ENCODE data around the gene PARD3B. TPM values are rescaled to one million over a fixed set of nuclear protein-coding genes. Genes with fewer than 3 reads are reported as not detected.

Gene PARD3B
- total and polyA plus RNA-seq, 2 of the 4 experiments (the other 2 are of a cell fraction) = 3.3 to 15.6 TPM

GRCh38 chr2:204517154-204517553 is 28.1 kb upstream of the PARD3B start:
- CTCF ChIA-PET = no interaction called here

More at GRCh38 chr2:204517154-204517553, 28.1 kb upstream of the PARD3B start:
- in situ Hi-C loops (cut with MboI; ENCODE audit: low sequenced_read_pairs) (no loop called here), intact Hi-C loops (cut with micrococcal nuclease) (no loop called here), dilution Hi-C loops (cut with HindIII; ENCODE audit: low sequenced_read_pairs, unreplicated experiment) (no loop called here)
- no peak for ATAC-seq (ENCODE audit: low read depth)
- Histone ChIP-seq H3K4me3 (ENCODE audit: insufficient read depth, low read depth, low read length) (no peak overlapping the region), H3K4me2 (ENCODE audit: low read depth, low read length) (no peak overlapping the region), H3K23ac (ENCODE audit: low read depth, low read length) (no peak overlapping the region), H2BK120ac (ENCODE audit: low read depth, low read length) (no peak overlapping the region), H2AFZ (replicated peaks; ENCODE audit: low read length, poor library complexity) (no peak overlapping the region), H4K5ac (ENCODE audit: low read depth, low read length) (no peak overlapping the region), H3K4ac (ENCODE audit: low read depth, low read length) (no peak overlapping the region), H2AK9ac (replicated peaks; ENCODE audit: low read depth, low read length, poor library complexity) (no peak overlapping the region), H3K14ac (replicated peaks; ENCODE audit: low read depth, low read length) (no peak overlapping the region), H2BK15ac (ENCODE audit: low read depth, low read length) (no peak overlapping the region), H4K8ac (ENCODE audit: low read depth in 2 of 2, low read length in 2 of 2) (no peak overlapping the region), H4K91ac (ENCODE audit: insufficient read depth, low read depth, low read length) (no peak overlapping the region), H3K27me3 (ENCODE audit: control insufficient read depth, insufficient read depth, low read length) (no peaks in the 10 kb centered on the region), H4K20me1 (ENCODE audit: insufficient read depth, low read length) (no peaks in the 10 kb centered on the region), H3K9ac (ENCODE audit: low read depth, low read length) (no peak overlapping the region), H3K9me3 (ENCODE audit: control insufficient read depth, insufficient read depth, low read length) (peaks cover 4% of the 10 kb centered on the region), H3K9me1 (ENCODE audit: insufficient read depth, low read length) (no peaks in the 10 kb centered on the region), H3K36me3 (ENCODE audit: control insufficient read depth, insufficient read depth, low read length) (no peaks in the 10 kb centered on the region), H3K56ac (ENCODE audit: extremely low read depth, insufficient read depth, low read length) (no peak overlapping the region), H2BK20ac (ENCODE audit: low read depth, low read length) (no peak overlapping the region), H3K27ac (ENCODE audit: insufficient read depth, low read length) (no peak overlapping the region), H3K4me1 (ENCODE audit: control insufficient read depth, insufficient read depth, low read length) (no peaks in the 10 kb centered on the region), H3K79me1 (ENCODE audit: low read depth in 1 of 2, low read length in 2 of 2) (no peaks in the 10 kb centered on the region), H3K18ac (ENCODE audit: low read depth, low read length) (no peak overlapping the region), H2AK5ac (ENCODE audit: low read depth, low read length) (no peak overlapping the region), H2BK5ac (ENCODE audit: low read depth, low read length, poor library complexity, severe bottlenecking) (no peak overlapping the region)
- no peak for DNase-seq
- POLR2A ChIA-PET (ENCODE audit: unreplicated experiment) = no interaction called here
- TF ChIP-seq USF2 (IDR thresholded peaks at IDR 0.05; ENCODE audit: low read depth, low read length) (no peak), BHLHE40 (IDR thresholded peaks at IDR 0.05; ENCODE audit: low read depth, low read length) (no peak), MAFK (IDR thresholded peaks at IDR 0.05; ENCODE audit: low read depth, low read length) (no peak), POLR2A (IDR thresholded peaks at IDR 0.05; ENCODE audit: low read depth, low read length) (no peak), ELK1 (IDR thresholded peaks at IDR 0.05; ENCODE audit: borderline replicate concordance, low read depth, low read length) (no peak), NFE2L2 (IDR thresholded peaks at IDR 0.05; ENCODE audit: low read depth, low read length) (no peak), SMC3 (IDR thresholded peaks at IDR 0.05; ENCODE audit: low read depth, low read length) (no peak), CHD1 (IDR thresholded peaks at IDR 0.05; ENCODE audit: low read depth, low read length) (no peak), FOS (IDR thresholded peaks at IDR 0.05; ENCODE audit: low read depth, low read length) (no peak), CTCF (conservative IDR thresholded peaks at IDR 0.05; ENCODE audit: low read depth, low read length) (no peak), CEBPB (IDR thresholded peaks at IDR 0.05; ENCODE audit: low read depth, low read length) (no peak), RFX5 (IDR thresholded peaks at IDR 0.05; ENCODE audit: low read depth, low read length) (no peak), MXI1 (IDR thresholded peaks at IDR 0.05; ENCODE audit: borderline replicate concordance, low read depth, low read length) (no peak), MAZ (IDR thresholded peaks at IDR 0.05; ENCODE audit: borderline replicate concordance, low read depth, low read length) (no peak), RCOR1 (IDR thresholded peaks at IDR 0.05; ENCODE audit: insufficient replicate concordance, low read length) (no peak), RAD21 (IDR thresholded peaks at IDR 0.05; ENCODE audit: low read length) (no peak)
- WGBS, 2 experiments (ENCODE audit: extremely low coverage in 2 of 2, insufficient read length in 1 of 2) = no CpG with 5 or more reads among the region's 5 CpGs
- BruUV-seq (replicated peaks) = no TSS peak
